Activated T-cell treated with anti-CD3 and anti-CD28 coated beads for 4 hours (primary cell): ENCODE data around the gene UMPS.
"Not testable (repeated sequence)": the region's sequence is repeated elsewhere in the genome, so short reads cannot be mapped to it uniquely, and the experiment has no call there.

Source experiments
- DNase-seq: peaks from one replicate; pipeline ENCODE4 v3.0.0-alpha.2; 2020

The UMPS gene

DNA sequence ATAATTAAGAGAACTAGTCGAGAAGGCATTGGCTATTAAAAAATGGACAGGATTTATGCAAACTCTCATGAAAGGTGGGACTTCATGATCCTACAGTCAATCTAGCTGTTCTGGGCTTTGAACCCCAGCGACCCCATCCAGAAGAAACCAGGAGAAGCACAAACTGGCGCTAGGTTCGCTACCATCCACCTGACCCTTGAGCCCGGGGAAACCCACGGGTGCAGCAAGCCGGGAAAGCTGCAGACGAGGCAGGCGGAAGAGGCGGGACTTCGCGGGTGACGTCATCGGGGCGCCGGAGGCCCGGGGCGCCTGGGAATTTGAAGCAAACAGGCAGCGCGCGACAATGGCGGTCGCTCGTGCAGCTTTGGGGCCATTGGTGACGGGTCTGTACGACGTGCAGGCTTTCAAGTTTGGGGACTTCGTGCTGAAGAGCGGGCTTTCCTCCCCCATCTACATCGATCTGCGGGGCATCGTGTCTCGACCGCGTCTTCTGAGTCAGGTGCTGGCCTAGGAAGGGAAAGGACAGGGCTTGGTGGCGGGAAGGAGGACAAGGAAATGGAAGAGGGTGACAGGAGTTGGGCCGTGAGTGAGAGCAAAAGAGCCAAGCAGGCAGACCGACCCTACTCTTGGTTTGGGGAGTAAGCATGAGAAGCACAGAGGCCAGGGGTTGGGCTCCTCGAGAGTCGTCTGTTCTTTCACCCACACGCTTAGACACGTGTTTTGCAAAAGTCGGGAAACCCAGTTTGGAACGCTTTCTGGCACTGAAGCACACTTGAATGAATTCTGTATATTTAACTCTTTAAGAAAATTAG lies at the start of gene UMPS:
TSS of gene UMPS (plus strand) at position 324 of the 812 bp plus-strand sequence. CDS start at position 344, 20 bp downstream.
- peak; percentile 92 for DNase-seq

DNA sequence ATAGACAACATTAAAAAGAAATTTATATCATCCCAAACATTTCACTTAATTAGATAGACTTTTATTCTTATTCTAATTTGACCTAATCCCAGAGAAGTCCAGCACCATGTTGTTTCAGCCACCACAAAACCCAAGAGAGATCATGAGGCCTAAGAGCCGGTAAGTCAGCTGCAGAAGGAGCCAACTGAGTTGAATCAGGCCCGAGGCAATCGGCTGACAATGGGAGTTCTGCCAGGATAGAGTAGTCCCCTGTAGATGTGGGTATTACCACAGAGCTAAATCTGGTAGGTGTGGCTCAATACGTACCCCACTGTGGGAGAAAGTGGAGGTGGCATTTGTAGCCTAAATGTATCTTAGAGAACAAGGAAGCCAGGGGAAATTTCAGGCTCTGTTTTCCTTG lies 49.7 kb upstream of the UMPS start:
- DNase-seq = no peak

GRCh38 chr3:124682263-124682662 lies 48.0 kb upstream of the UMPS start:
- no peak for DNase-seq

- DNase-seq = no peak
These were observed 45.8 kb upstream of the UMPS start for GRCh38 chr3:124684459-124684858.

- DNase-seq = no peak
These were observed 45.2 kb upstream of the UMPS start for GRCh38 chr3:124685067-124685466.

GRCh38 chr3:124685481-124685880 lies 44.8 kb upstream of the UMPS start:
- DNase-seq = no peak

DNA sequence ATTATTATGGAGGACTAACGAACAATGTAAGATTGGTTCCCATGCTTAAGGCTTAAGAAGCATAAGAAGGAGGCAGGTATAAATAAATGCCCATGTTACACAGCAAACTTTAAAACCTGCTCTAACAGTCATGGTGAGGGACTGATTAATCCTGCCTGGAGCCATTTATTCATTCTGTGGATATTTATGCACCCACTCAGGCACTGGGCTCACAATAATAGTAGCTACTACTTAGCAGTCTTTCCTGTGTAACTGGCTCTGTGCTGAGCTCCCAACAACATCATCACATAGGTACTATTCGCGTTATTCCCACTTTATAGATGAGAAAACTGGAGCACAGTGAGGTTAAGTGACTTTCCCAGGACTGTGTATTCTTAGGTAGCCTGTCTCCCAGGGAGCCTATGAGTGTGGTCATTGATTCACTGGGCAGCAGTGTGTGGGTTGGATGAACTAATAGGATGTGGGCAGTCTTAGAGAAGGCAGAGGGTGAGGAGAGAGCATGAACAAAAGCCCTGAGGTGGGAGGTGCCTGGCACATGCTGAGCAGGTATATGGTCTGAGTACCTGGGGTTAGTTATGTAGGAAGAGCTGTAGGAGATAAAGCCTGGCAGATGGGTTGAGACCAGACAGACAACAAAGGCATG lies 44.1 kb upstream of the UMPS start:
- no peak for DNase-seq

DNA sequence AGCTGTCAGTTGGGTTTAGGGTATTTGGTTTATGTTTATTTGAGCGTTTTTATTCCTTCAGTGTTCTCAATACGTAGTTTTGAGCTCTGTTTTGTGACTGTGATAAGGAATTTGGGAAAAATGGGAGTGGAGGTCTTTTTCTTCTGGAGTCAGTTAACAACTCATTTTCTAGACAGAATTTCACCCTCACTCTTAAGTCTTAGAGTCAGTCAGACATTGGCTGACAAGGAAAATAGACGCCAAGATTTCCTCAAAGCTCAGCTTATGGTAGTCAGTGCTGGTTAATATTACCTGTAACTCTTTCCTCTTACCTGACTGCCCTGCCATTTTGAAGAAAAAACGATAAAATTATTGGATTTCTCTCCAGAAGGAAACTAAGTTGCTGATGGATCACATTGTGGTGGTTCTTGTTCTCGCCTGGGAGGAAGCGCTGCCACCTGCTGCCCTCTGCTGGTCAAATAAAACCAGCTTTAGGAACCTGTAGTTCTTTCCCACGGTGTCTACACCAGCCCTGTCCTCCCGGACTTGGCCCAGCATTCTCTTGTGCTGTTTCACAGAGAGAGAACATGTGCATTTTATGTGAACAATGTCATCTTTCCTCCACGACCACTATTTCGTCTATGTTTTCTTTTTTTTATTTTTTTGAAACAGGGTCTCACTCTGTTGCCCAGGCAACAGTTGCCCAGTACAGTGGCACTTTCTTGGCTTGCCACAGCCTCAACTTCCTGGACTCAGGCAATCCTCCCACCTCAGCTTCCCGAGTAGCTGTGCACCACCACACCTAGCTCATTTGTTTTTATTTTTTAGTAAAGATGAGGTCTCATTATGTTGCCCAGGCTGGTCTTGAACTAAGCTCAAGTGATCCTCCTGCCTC lies 41.4 kb upstream of the UMPS start:
- DNase-seq = peak; percentile 59

DNA sequence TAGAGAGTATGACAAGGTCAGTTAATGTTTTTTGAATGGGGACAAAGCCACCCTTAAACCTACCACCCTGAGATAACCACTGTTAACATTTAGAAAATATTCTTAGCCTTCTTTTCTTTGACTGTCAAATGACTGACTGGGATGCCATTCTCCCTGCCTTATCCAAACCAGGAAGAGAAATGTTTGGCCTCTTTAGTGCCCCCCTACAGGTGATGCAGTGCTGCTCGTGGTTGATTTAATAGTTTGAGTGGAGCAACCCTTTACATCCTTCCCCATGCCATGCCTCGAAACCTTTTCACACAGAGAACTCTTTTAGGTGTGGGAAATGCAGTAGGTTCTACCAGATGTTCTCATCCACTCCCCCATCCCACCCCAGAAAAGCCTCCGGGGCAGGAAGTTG lies 38.7 kb upstream of the UMPS start:
- no peak for DNase-seq

DNA sequence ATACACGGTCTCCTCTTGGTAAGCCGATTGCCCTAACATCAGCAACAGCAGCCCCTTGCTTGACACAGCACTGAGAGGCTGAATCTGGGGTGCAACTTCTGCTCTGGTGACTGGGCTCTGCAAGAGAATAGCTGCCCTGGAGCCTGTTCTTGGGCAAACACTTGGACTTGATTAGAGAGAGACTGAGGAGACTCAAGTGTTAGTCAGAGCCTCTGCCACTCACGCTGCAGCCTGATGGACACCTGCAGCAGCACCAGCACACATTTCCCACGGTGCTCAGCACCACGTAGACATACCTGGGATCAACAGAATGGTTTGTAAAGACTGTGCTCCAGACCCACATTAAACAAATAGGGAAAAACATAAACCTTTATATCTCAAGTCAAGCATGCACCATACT lies 35.8 kb upstream of the UMPS start:
- no peak for DNase-seq

DNA sequence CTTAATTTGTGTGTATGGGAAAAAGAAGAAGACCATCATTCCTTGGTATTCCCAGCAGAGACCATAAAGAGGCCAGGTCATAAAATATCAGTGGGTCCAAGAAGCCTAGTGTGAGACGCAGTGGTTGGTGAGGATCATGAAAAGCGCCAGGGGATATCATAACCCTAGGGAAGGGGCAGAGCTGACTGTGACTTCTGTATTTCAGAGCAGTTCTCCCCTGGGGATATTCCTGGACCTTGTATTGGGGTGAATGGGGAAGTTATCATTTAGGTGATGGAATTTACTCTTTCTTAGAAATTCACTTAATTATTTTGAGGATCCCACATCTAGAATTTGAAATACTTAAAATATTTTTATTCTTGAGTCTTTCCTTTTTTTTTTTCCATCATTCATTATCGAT lies 34.9 kb upstream of the UMPS start:
- DNase-seq = no peak

GRCh38 chr3:124696006-124696405 lies 34.2 kb upstream of the UMPS start:
- no peak for DNase-seq

GRCh38 chr3:124697302-124697701 lies 33.0 kb upstream of the UMPS start:
- no peak for DNase-seq

GRCh38 chr3:124698030-124698770 lies 32.1 kb upstream of the UMPS start:
- no peak for DNase-seq

DNA sequence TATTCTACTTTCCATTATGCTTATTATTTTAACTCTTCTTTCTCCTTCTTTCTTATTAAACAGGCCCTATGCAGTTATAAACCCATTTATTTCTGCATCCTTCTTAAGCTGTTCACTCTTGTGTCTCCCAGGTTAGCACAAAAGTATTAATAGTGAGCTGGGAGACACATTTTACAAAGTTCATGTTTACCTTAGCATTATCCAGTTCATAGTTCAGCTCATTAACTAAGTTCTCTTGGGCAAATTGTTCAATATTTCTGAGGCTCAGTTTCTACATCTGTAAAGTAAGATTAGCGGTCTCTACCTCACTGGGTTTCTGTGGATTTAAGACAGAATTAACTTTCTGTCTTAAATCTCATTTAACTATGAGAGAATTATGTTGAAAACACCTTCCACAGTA lies 31.2 kb upstream of the UMPS start:
- DNase-seq = no peak

DNA sequence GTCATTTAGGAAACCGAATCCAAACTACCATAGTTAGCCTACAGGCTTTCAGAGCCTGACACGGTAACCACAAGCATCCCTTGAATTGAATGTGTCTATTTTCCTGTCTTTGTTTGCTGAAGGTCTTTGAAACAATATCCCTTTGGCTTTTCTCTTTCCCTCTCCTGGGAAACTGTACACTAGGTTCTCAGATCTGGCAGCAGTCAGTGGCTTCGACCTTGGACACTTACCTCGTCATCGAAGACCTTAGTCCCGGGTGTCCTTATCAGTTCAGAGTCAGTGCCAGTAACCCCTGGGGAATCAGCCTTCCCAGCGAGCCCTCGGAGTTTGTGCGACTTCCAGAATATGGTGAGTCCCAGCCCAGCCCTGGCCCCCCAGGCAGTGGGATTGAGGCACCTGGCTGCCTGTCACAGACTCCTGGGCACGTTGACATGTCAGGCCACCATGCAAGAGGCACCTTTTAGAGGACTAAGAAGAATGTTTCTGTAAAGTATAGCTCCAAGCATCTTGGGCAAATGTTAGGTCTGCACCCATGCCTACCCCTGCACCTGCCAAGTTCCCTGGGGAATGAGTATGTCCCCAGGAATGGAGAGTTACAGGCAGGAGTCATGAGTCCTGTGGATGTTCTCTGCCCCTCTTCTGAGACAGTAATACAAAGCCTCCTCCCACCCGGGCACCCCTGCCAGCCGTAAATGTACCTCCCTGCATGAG lies 30.4 kb upstream of the UMPS start:
- no peak for DNase-seq

DNA sequence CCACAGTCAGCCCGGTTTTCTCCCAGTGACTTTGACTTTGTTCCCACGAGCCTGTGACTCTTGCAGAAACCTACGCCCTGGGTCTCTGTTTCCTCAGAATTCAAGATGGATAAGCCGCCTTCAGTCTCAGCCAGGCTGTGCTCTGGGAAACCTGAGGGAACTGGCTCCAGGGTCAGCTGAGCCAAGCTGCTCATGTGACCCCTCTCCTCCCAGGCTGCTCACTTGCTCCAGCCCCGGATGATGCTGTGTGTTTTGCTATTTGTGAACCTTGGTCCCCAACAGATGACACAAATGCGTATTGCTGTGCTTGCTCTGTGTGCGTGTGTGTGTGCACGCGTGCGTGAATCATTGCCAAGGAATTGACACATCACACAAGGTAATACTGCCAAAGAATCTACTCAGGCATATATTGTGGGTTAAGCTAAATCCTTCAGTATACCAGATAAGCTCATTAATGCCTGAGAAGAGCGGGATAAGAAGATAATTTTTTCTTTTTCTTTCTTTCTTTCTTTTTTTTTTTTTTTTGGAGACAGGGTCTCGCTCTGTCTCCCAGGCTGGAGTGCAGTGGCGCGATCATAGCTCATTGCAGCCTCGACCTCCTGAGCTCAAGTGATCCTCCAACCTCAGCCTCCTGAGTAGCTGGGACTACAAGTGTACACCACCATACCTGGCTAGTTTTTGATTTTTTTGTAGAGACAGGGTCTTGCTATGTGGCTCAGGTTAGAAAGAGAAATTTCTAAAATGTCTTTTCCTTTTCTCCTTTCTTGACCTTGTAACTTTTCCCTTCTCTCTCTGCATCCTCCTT lies 29.2 kb upstream of the UMPS start:
- no peak for DNase-seq

- DNase-seq = no peak
These were observed 28.6 kb upstream of the UMPS start for GRCh38 chr3:124701687-124702086.

- no peak for DNase-seq
These were observed 27.3 kb upstream of the UMPS start for GRCh38 chr3:124702950-124703349.

DNA sequence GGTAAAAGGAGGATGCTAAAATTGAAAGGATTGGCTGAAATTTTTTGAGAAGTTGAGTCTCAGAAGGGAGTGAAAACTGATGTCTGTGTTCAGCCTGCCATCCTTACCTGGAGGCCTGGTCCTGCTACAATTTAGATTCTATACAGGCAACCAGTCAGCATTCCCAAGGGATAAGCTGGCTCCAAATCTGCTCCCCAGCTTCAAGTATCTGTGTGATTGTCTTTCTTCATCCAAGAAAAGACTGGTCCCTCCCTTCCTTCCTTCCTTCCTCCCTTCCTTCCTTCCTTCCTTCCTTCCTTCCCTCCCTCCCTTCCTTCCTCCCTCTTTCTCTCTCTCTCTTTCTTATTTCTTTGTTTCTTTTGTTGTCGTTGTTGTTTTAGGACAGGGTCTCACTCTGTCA lies 24.7 kb upstream of the UMPS start:
- DNase-seq = no peak

DNA sequence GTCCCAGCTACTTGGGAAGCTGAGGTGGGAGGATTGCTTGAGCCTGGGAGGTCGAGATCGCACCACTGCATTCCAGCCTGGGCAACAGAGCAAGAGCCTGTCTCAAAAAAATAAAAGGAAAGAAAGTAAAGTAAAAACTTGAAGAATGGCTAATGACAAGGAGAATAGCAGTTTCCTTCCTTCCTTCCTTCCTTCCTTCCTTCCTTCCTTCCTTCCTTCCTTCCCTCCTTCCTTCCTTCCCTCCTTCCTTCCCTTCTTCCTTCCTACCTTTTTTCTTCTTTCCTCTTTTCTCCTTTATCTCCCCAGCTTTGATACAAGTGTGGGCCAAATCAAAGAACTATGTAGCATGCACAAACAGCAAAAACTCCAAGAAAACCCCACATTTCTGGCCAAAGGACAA lies 23.0 kb upstream of the UMPS start:
- DNase-seq = not testable (repeated sequence)
